Choroid plexus epithelial cell (primary cell): Measurements from ENCODE around the gene ZNF559.
A peak's percentile ranks its signal among the peaks of the same experiment; 100 is the strongest.
"Not testable (repeated sequence)": the region's sequence is repeated elsewhere in the genome, so short reads cannot be mapped to it uniquely, and the experiment has no call there.

Experiments used
- DNase-seq: peaks from one replicate; pipeline ENCODE4 v3.0.0-alpha.2; 2010; ENCODE audit warnings: low read depth
- H3K4me3 ChIP-seq: 2 replicates; pipeline ENCODE4 v1.5.1; 2011; ENCODE audit warnings: low read depth, mild to moderate bottlenecking, control low read depth, low read length, moderate library complexity
- TF ChIP-seq, protein P1 (sequence below): conservative IDR thresholded peaks from 2 replicates; pipeline ENCODE4 v1.5.1; 2011; ENCODE audit warnings: low read depth, mild to moderate bottlenecking, control low read depth, inconsistent platforms, low read length, moderate library complexity

ZNF559 gene

DNA sequence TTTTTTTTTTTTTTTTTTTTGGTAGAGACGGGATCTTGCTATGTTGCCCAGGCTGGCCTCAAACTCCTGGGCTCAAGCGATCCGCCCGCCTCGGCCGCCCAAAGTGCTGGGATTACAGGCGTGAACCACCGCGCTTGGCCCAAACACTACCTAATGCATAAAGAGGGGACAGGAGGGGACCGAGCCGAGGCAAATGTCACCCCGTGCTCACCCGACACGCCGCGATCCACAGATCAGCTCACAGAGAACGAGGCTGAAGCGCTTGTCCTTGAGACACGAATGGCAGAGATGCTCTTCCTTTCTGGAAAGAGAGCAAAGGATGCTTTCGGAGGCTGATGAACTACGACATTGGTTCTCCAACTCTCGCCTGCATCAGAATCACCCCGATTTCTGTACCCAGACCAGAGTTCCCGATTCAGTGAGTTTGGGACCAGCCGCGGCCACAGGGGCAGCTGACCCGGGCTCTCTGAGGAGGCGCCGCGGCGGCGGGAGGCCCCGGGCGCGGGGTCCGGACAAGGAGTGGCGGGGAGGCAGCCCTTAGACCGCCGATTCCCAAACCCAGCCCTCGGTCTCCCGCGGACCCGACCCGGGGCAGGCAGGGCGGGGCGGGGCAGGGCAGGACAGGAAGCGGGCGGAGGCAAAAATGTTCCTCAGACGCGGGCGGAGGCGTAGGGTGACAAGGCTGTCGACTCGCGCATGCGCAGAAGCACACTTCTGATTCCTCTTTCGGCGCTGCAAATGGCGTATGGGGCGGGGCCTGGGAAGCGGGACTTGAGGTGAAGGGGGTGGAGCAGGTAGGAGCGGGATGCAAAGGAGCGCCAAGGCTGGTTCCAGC, 14.6 kb upstream of the ZNF559 start, which contains the start of gene ZNF699:
Gene ZNF699 (minus strand): TSS at position 700 of the 835 bp plus-strand sequence. CDS start 4,719 bp downstream, outside the sequence.
- TF ChIP-seq, protein P1, sequence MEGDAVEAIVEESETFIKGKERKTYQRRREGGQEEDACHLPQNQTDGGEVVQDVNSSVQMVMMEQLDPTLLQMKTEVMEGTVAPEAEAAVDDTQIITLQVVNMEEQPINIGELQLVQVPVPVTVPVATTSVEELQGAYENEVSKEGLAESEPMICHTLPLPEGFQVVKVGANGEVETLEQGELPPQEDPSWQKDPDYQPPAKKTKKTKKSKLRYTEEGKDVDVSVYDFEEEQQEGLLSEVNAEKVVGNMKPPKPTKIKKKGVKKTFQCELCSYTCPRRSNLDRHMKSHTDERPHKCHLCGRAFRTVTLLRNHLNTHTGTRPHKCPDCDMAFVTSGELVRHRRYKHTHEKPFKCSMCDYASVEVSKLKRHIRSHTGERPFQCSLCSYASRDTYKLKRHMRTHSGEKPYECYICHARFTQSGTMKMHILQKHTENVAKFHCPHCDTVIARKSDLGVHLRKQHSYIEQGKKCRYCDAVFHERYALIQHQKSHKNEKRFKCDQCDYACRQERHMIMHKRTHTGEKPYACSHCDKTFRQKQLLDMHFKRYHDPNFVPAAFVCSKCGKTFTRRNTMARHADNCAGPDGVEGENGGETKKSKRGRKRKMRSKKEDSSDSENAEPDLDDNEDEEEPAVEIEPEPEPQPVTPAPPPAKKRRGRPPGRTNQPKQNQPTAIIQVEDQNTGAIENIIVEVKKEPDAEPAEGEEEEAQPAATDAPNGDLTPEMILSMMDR = no peak
- H3K4me3 ChIP-seq = peak within 1 kb of the TSS; percentile 69
- DNase-seq = peak; percentile 98

DNA sequence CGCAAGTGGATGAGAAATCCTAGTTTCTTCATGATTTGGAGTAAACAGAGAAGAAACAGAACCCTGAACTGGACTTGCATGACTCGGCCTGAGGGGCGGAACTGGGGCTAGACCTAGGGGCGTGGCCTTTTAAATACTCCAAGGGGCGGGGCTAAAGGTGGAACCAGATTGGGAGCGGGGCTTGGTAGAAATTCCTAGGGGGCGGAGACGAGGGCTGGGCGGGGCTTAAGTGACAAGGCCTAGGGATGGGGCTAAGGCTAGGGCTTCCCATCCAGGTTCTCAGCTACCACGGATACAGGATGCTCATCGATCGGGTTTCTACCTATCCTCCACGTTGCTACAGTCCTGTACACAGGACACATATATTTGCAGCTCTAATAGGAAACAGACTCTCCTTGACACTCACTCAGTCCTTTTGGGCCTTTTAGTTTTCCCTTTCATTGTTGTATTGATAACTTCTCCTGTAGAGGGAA, 14.0 kb upstream of the ZNF559 start:
- TF ChIP-seq, protein P1 = no peak
- peak overlapping the region; percentile 69 for H3K4me3 ChIP-seq
- peak; percentile 93 for DNase-seq

DNA sequence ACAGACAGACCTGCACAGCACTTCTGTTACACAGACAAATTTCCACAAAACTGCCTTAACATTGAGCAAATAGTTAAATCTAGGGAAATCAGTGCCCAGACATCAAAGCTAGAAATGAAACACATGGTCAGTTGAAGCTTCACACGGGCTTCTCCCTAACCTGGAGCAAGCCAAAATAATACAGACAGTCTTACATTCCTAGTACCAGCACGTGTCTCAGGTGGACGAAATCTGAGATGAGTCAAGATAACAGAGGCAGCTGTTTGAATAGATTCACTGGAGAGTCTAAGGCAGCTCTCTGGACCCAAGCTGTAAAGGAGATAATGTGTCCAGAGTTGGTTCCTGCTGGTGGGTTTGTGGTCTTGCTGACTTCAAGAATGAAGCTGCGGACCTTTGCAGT, 10.2 kb upstream of the ZNF559 start:
- no peak overlapping the region for H3K4me3 ChIP-seq
- TF ChIP-seq, protein P1 = no peak
- no peak for DNase-seq

GRCh38 chr19:9321338-9321737, 2.6 kb upstream of the ZNF559 start:
- TF ChIP-seq, protein P1 = no peak
- H3K4me3 ChIP-seq = no peak overlapping the region
- DNase-seq = no peak

- not testable (repeated sequence) for DNase-seq, H3K4me3 ChIP-seq
These were observed 2.2 kb upstream of the ZNF559 start for GRCh38 chr19:9321756-9322155.

GRCh38 chr19:9322201-9322600, 1.8 kb upstream of the ZNF559 start:
- not testable (repeated sequence) for H3K4me3 ChIP-seq, DNase-seq

- peak; percentile 95 for DNase-seq
These were observed 441 bp upstream of the ZNF559 start for GRCh38 chr19:9323557-9323918.

More at GRCh38 chr19:9323557-9323918, 441 bp upstream of the ZNF559 start:
- H3K4me3 ChIP-seq = peak overlapping the region; percentile 83
- TF ChIP-seq, protein P1 = no peak
